GM19467 (cell line): ENCODE measurements around the gene TNFSF9.
"Not testable (repeated sequence)": the region's sequence is repeated elsewhere in the genome, so short reads cannot be mapped to it uniquely, and the experiment has no call there.

Source experiments
- ATAC-seq: cut with Tn5 transposase; IDR thresholded peaks from one replicate; pipeline ENCODE4 v1.9.1; 2021; ENCODE audit warnings: mild to moderate bottlenecking, moderate library complexity; ENCODE audit not compliant: unreplicated experiment

The TNFSF9 gene

GRCh38 chr19:6531956-6532243 lies 1.1 kb downstream of the TNFSF9 start:
- no peak for ATAC-seq

- ATAC-seq: no peak
These were observed 1.6 kb downstream of the TNFSF9 start for GRCh38 chr19:6532244-6532999.

GRCh38 chr19:6533000-6533328 lies 2.1 kb downstream of the TNFSF9 start:
- ATAC-seq: no peak

GRCh38 chr19:6533746-6534418 lies 3.1 kb downstream of the TNFSF9 start:
- ATAC-seq: no peak

- no peak for ATAC-seq
These were observed 3.7 kb downstream of the TNFSF9 start for GRCh38 chr19:6534451-6535093.

- ATAC-seq: no peak
These were observed 4.8 kb downstream of the TNFSF9 start for GRCh38 chr19:6535558-6536137.

DNA sequence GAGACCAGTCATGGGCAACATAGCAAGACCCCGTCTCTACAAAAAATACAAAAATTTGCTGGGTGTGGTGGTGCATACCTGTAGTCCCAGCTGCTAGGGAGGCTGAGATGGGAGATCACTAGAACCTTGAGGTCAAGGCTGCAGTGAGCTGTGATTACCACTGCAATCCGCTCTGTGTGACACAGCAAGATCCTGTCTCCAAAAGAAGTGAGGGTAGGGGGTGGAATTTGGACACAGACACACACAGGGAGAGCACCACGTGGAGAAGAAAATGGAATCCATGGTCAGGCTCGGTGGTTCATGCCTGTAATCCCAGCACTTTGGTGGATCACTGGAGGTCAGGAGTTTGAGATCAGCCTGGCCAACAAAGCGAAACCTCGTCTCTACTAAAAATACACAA lies 8.7 kb downstream of the TNFSF9 start:
- ATAC-seq: no peak

GRCh38 chr19:6540918-6541689 lies 10.3 kb downstream of the TNFSF9 start:
- ATAC-seq: no peak

DNA sequence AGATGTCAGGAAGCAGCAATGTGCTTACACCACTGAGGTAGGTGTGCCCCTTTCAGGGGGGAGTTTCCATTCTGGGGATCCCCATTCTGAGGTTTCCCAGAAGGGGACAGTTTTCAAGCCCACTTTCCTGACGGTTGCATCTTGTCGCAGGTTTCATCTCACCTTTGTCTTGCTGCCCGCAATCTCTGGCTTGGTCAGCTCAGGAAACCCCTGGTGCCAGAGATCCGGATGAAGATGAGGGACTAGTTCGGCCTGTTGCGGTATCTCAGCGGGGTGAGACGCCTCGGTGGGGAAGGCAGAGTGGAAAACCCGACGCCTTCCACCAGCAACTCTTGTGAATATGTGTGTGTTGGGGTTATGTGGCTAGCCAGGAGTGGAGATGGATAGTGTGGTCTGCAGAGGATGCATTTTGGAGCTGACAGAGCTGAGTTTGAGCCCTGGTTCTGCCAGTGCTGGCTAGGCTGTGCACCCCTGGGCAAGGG lies 13.1 kb downstream of the TNFSF9 start:
- no peak for ATAC-seq

- not testable (repeated sequence) for ATAC-seq
These were observed 19.9 kb downstream of the TNFSF9 start for GRCh38 chr19:6550679-6551078.

GRCh38 chr19:6551091-6551490 lies 20.3 kb downstream of the TNFSF9 start:
- no peak for ATAC-seq

DNA sequence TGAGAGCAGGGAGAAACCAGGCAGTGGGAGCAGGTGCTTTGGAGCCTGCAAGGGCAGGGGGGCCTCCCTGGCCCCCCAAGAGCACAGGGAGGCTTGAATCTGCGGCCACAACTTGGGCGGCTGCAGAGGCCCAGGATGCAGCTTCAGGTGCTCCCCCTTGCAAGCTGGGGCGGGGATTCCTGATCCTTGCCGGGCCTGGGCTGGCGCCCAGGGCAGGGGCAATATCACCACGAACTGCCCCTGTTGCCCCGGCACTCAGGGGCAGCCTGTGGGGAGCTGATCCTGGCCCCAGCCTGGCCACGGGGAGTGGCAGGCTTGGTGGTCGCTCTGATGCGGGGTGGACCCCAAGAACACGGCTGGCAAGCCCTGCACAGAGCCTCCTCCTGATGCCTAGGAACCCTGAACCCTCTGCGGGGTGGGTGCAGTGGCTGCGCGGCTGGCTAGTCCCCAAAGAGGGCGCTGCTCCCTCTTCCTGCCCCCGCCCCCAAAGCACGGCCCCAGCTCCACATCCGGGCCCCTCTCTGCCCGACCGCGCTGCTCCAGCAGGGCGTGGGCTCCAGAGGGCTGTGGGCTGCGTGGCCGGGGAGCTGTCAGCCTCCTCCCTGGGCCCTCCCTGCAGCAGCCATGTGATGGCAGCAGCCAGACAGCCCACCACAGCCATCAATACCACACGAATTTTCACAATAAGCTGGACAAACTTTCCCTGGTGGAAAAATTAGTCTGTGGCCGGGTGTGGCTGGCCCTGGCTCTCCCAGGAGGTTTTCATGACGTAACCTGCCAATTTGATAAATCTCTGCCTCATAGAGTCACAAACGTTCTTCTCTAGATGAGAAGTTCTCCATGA lies 21.0 kb downstream of the TNFSF9 start:
- peak; percentile 52 for ATAC-seq

- ATAC-seq: no peak
These were observed 25.2 kb downstream of the TNFSF9 start for GRCh38 chr19:6556043-6556449.

DNA sequence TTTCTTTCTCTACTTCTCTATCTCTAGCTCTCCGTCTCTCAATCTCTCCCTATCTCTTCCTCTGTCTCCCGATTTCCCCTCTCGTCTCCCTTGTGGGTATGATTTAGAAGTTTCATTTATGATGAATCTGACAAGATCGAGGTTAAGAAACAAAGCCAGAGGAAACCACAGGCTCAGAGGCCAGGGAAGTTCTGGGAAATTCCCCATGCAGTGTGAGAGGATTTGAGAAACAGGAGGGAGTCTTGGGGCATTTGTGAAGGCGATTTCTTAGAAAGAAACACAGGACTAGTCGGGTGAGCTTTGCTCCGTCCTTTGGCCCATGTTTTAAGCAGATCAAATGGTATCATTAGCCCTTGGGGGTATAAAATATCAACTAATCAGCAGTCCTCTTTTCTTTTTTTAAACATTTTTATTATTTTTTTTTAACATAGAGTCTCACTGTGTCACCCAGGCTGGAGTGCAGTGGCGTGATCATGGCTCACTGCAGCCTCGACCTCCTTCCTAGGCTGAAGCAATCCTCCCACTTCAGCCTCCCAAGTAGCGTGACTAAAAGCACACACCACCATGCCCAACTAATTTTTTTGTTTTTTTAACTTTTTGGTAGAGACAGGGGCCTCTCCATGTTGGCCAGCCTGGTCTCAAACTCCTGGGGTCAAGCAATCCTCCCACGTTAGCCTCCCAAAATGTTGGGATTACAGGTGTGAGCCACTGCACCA lies 25.8 kb downstream of the TNFSF9 start:
- no peak for ATAC-seq

- not testable (repeated sequence) for ATAC-seq
These were observed 31.6 kb downstream of the TNFSF9 start for GRCh38 chr19:6562437-6562836.

DNA sequence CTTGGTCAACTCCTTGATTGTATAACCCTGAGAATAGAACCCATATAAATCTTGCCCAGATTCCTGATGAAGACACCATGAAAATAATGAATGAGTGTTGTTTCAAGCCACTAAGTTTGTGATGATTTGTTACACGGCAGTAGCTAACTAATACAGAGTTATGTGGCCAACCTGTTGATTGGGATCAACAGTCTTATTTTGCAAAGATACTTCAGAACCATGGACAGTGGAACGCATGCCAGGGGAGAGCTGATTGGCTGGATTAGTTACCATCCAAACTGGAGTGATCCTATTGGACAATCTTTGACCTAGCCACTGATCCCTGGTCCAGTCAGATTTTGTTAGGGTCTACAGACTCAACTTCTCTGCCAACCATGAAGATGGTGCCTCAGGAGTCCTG lies 33.6 kb downstream of the TNFSF9 start:
- ATAC-seq: no peak

GRCh38 chr19:6566727-6567126 lies 35.9 kb downstream of the TNFSF9 start:
- not testable (repeated sequence) for ATAC-seq

DNA sequence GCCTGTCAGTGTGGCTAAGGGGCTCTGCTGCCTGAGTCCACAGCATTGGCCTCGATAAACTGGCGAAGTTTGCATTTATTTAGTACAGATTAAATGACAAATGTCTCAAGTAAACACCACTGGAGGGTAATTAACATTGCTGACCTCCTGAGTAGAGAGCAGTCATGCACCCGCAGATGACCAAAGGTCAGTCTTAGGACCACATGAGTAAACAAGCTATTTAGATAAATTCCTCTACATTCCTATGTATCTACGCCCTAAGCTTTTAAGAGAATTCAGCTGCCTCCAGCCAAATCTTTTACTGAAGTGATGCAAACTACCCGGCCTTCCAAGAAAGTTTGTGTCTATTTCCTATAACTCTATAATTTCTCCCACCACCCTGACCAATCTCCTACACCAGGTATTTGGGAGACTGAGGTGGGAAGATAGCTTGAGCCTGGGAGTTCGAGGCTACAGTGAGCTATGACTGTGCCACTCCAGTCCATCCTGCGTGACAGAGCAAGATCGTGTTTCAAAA lies 37.2 kb downstream of the TNFSF9 start:
- ATAC-seq: no peak

GRCh38 chr19:6568816-6569215 lies 38.0 kb downstream of the TNFSF9 start:
- ATAC-seq: no peak
